ENCODE results near the gene EHBP1.

- TF ChIP-seq CTCF (IDR thresholded peaks at IDR 0.05) (no peak), POLR2A (IDR thresholded peaks at IDR 0.05) (no peak), POLR2AphosphoS5 (IDR thresholded peaks at IDR 0.05) (no peak)
Observed at GRCh38 chr2:62733546-62733945, 28.0 kb downstream of the EHBP1 start.

Data from stomach (tissue), 4 donors.